ENCODE measurements around the gene TXNRD1.

- no peak for TF ChIP-seq CTCF (IDR thresholded peaks at IDR 0.05)
- no peak for TF ChIP-seq POLR2A (IDR thresholded peaks at IDR 0.05)
These were observed 88.9 kb downstream of the TXNRD1 start for GRCh38 chr12:104304261-104305009.

All from thyroid gland (tissue), 4 donors.